HL-60 (cell line): Measurements from ENCODE around the gene ANAPC2.

Experiments used
- DNase-seq, 2 experiments: peaks; one replicate each; pipeline ENCODE4 v3.0.0-alpha.2; 2010 to 2020; ENCODE audit warnings: low read depth in 1 of 2, low spot score in 1 of 2
- H3K27ac ChIP-seq: fragments of 250-450 bp; sonication (Bioruptor Pico); replicated peaks from 2 replicates; pipeline ENCODE4 v1.5.1; 2020; ENCODE audit warnings: mild to moderate bottlenecking, moderate library complexity
- H3K27me3 ChIP-seq: fragments of 250-450 bp; sonication (Bioruptor Pico); 2 replicates; pipeline ENCODE4 v1.5.1; 2021; ENCODE audit warnings: mild to moderate bottlenecking, moderate library complexity; ENCODE audit not compliant: insufficient read depth, poor library complexity, severe bottlenecking
- H3K4me3 ChIP-seq: replicated peaks from 2 replicates; pipeline ENCODE4 v1.5.1; 2011; ENCODE audit warnings: mild to moderate bottlenecking, control low read depth, low read length; ENCODE audit not compliant: insufficient read depth
- CTCF ChIP-seq: IDR thresholded peaks from one replicate; pipeline ENCODE4 v1.5.1; 2011; ENCODE audit warnings: low read length, control low read depth, inconsistent platforms; ENCODE audit not compliant: insufficient read depth
- GABPA ChIP-seq: IDR thresholded peaks from 2 replicates; pipeline ENCODE4 v1.6.1; 2012; ENCODE audit warnings: low read depth
- POLR2AphosphoS5 ChIP-seq: IDR thresholded peaks from 2 replicates; pipeline ENCODE4 v1.6.1; 2012; ENCODE audit warnings: low read depth
- REST ChIP-seq: IDR thresholded peaks from 2 replicates; pipeline ENCODE4 v1.6.1; 2012; ENCODE audit warnings: low read depth; ENCODE audit not compliant: insufficient replicate concordance
- SPI1 ChIP-seq: IDR thresholded peaks from 2 replicates; pipeline ENCODE4 v1.6.1; 2012; ENCODE audit warnings: low read depth, mild to moderate bottlenecking, borderline replicate concordance

The ANAPC2 gene

GRCh38 chr9:137198051-137198901 lies 9.9 kb upstream of the ANAPC2 start:
- Histone ChIP-seq H3K27ac (no peak overlapping the region), H3K4me3 (no peak overlapping the region), H3K27me3 (no peaks in the 10 kb centered on the region)
- TF ChIP-seq GABPA (no peak), SPI1 (no peak), CTCF (no peak)
- no peak for DNase-seq

- Histone ChIP-seq H3K4me3 (no peak overlapping the region), H3K27me3 (no peaks in the 10 kb centered on the region), H3K27ac (no peak overlapping the region)
- DNase-seq, result no peak
- TF ChIP-seq POLR2AphosphoS5 (no peak), REST (no peak), CTCF (no peak), SPI1 (no peak), GABPA (no peak)
Observed at GRCh38 chr9:137195525-137196220, 7.3 kb upstream of the ANAPC2 start.

- no peak for TF ChIP-seq GABPA
- no peak for TF ChIP-seq REST
- H3K4me3 ChIP-seq, result no peak overlapping the region
- DNase-seq, result no peak
- no peaks in the 10 kb centered on the region for H3K27me3 ChIP-seq
- no peak overlapping the region for H3K27ac ChIP-seq
Observed at GRCh38 chr9:137194909-137195308, 6.5 kb upstream of the ANAPC2 start.

GRCh38 chr9:137194388-137194787 lies 6.0 kb upstream of the ANAPC2 start:
- H3K27ac ChIP-seq, result no peak overlapping the region
- TF ChIP-seq CTCF (no peak), GABPA (no peak), REST (no peak), POLR2AphosphoS5 (no peak), SPI1 (no peak)
- H3K4me3 ChIP-seq, result no peak overlapping the region
- no peaks in the 10 kb centered on the region for H3K27me3 ChIP-seq
- DNase-seq, result no peak
